DMS53 (cell line): ENCODE measurements around the gene SAC3D1.

Source experiments
- DNase-seq: peaks from one replicate; lab custom pipeline; 2025; lab: John Stamatoyannopoulos, UW

The SAC3D1 gene

DNA sequence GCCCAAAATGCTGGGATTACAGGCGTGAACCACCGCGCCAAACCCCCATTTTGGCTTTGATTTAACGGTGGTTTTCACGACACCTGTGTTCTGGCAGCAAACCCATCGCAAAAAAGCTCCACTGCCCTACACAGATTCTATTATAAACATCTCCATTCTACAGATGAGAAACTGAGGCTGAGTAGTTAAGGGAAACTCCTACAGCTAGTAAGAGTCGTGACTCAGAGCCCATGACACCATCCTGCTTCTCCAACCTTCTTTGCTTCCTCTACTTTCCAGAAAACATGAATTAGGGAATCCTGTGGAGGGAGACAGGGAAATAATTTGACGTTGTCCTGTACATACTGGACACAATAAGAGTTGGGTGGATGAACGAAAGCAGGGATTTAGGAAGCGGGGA, 14.2 kb upstream of the SAC3D1 start:
- DNase-seq = peak; percentile 73

- DNase-seq = peak; percentile 99
Observed at GRCh38 chr11:65027213-65028067, 13.6 kb upstream of the SAC3D1 start, which contains the start of gene SNX15. Gene SNX15 (plus strand): TSS chr11:65027439. CDS start chr11:65027538, 99 bp downstream.

GRCh38 chr11:65032216-65032615, 8.8 kb upstream of the SAC3D1 start:
- no peak for DNase-seq

- DNase-seq = no peak
Observed at GRCh38 chr11:65034423-65034822, 6.6 kb upstream of the SAC3D1 start.

DNA sequence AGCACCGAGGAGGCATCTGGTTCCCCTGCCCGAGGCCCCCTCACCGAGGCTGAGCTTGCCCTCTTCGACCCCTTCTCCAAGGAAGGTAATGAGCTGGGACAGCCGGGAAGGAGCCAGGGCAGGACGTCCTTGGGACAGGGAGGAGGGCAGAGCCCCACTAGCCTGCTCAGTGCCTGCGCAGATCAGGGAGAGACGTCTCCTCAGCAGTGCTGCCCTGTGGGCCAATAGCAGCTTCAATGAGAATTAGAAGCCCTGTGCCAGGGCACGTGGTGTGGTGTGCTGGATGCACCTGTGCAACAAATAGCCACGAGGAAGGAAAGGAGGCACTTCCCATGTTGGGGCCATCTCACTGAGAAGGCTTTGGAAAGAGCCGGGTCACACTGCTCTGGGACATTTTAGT, 5.4 kb upstream of the SAC3D1 start:
- DNase-seq = no peak

GRCh38 chr11:65036931-65037330, 4.1 kb upstream of the SAC3D1 start:
- no peak for DNase-seq

GRCh38 chr11:65040520-65040846, 527 bp upstream of the SAC3D1 start:
- no peak for DNase-seq

DNA sequence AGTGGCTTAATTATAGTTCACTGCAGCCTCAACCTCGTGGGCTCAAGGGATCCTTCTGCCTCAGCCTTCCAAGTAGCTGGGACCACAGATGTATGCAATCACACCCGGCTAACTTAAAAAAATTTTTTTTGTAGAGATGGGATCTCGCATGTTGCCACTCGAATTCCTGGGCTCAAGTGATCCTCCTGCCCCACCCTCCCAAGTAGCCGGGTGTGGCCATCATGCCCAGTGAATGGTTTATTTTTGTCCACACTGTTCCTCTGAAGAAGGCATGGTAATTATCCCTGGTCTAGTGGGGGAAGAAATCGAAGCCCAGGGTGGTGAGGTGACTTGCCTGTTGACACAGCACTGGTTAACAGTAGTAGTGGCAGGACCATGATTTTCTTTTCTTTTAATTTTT, 1.9 kb downstream of the SAC3D1 start:
- DNase-seq = no peak

GRCh38 chr11:65043881-65044501, 3.0 kb downstream of the SAC3D1 start:
- DNase-seq = no peak

DNA sequence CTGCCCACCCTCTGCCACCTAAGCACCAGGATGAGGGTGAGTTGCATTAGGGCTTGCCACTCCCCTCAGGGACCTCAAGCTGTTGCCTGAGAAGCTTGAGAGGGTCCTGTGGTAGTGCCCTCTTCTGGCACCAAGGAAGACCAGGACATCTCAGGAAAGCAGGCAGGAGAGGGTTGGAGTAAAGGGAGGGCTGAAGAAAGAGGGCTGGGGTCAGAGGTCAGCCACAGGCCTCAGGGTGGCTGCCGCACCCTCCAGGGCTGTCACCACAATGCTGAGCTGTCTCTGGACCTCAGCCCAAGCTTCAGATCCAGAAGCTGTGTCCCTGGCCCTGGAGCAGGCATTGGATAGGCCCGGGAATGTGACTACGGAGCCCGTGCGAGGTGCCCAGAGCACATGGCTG, 4.1 kb downstream of the SAC3D1 start:
- DNase-seq = no peak

- no peak for DNase-seq
Observed at GRCh38 chr11:65045728-65046127, 4.7 kb downstream of the SAC3D1 start.

- DNase-seq = no peak
Observed at GRCh38 chr11:65047581-65048422, 6.8 kb downstream of the SAC3D1 start.

- no peak for DNase-seq
Observed at GRCh38 chr11:65051398-65051858, 10.4 kb downstream of the SAC3D1 start.

GRCh38 chr11:65053827-65054508, 13.0 kb downstream of the SAC3D1 start:
- no peak for DNase-seq

GRCh38 chr11:65055538-65055937, 14.5 kb downstream of the SAC3D1 start:
- no peak for DNase-seq

GRCh38 chr11:65056999-65057398, 16.0 kb downstream of the SAC3D1 start:
- no peak for DNase-seq

DNA sequence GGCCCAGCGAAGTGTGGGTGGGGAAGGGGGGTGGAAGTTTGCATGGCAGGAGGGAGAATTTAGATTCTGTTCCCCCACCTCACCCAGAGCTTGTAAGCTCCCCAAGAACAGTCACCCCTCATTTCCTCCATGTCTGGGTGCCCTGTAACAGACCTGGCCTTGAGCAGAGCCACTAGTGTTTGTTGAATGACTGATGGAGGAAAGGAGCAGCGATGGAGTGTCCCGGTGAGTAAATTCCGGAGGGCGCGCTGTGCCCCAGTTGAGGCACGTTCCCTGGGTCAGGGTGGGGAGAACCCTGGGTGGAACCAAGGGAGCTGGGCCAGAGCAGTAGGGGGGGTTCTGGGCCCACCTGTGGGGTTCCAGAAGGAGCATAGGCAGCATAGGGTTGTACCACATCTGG, 16.5 kb downstream of the SAC3D1 start:
- DNase-seq = no peak

- no peak for DNase-seq
Observed at GRCh38 chr11:65058012-65058411, 17.0 kb downstream of the SAC3D1 start.

- no peak for DNase-seq
Observed at GRCh38 chr11:65058419-65059054, 17.5 kb downstream of the SAC3D1 start, which contains the start of gene NAALADL1. Gene NAALADL1 (minus strand): TSS chr11:65058553. CDS start chr11:65058521, 32 bp downstream.

GRCh38 chr11:65059523-65059922, 18.5 kb downstream of the SAC3D1 start:
- DNase-seq = no peak
